ENCODE measurements around the gene TENT5A.

- no peak for TF ChIP-seq EZH2 (IDR thresholded peaks at IDR 0.05)
- TF ChIP-seq POLR2AphosphoS5 (IDR thresholded peaks at IDR 0.05; ENCODE audit: borderline replicate concordance, low read depth, low read length), result no peak; the same call in 1 of the 2 replicates
- no peak for TF ChIP-seq FOXP2 (optimal IDR thresholded peaks at IDR 0.05; ENCODE audit: control extremely low read depth, extremely low read length, insufficient read depth)
These were observed 44.3 kb downstream of the TENT5A start for GRCh38 chr6:81708113-81708699.

Measured in SK-N-MC (cell line).